Measurements from ENCODE around the gene CT47A1.
"Not testable (repeated sequence)": the region's sequence is repeated elsewhere in the genome, so short reads cannot be mapped to it uniquely, and the experiment has no call there.

GRCh38 chrX:120956500-120956899, 29.1 kb downstream of the CT47A1 start, which contains the start of gene CT47A7:
- not testable (repeated sequence) for TF ChIP-seq CTCF (IDR thresholded peaks at IDR 0.05; ENCODE audit: low read depth, low read length, poor library complexity, severe bottlenecking); EZH2phosphoT487 (IDR thresholded peaks at IDR 0.05; ENCODE audit: borderline replicate concordance, low read length)

All from DOHH2 (cell line).